K562 (cell line): Measurements from ENCODE around the gene MSANTD1.

Experiments used
- BACH1 ChIP-seq: fragments of 200-800 bp; sonication (Bioruptor generic); IDR thresholded peaks from 2 replicates; pipeline ENCODE4 v1.6.1; 2016; ENCODE audit warnings: missing genetic modification characterization, missing compliant biosample characterization
- E2F5 ChIP-seq: sonication (generic); formaldehyde crosslinking; IDR thresholded peaks from 2 replicates; pipeline ENCODE4 v1.8.0; 2022; ENCODE audit warnings: mild to moderate bottlenecking, missing genetic modification reagents
- FOXK2 ChIP-seq, 2 experiments: fragments of 450-650 bp; IDR thresholded peaks in 1 of 2; conservative IDR thresholded peaks in 1 of 2; 2 replicates each; pipeline ENCODE4 v1.6.1; 2016; ENCODE audit warnings: low read depth in 2 of 2, mild to moderate bottlenecking in 1 of 2
- GTF2A2 ChIP-seq: IDR thresholded peaks from 2 replicates; pipeline ENCODE4 v1.6.1; 2016; ENCODE audit warnings: mild to moderate bottlenecking, missing genetic modification characterization, missing compliant biosample characterization
- HNRNPUL1 ChIP-seq: fragments of 200-400 bp; formaldehyde crosslinking; IDR thresholded peaks from 2 replicates; pipeline ENCODE4 v1.6.1; 2017; ENCODE audit warnings: low read length
- KLF13 ChIP-seq: fragments of 450-650 bp; IDR thresholded peaks from 2 replicates; pipeline ENCODE4 v1.6.1; 2016; ENCODE audit warnings: missing genetic modification characterization, low read depth, mild to moderate bottlenecking, missing compliant biosample characterization, moderate library complexity, borderline replicate concordance
- MAX ChIP-seq: sonication (generic); formaldehyde crosslinking; IDR thresholded peaks from 2 replicates; pipeline ENCODE4 v1.9.0; 2022; ENCODE audit warnings: mild to moderate bottlenecking, missing genetic modification reagents
- POLR2A ChIP-seq: fragments of 450-650 bp; conservative IDR thresholded peaks from 2 replicates; pipeline ENCODE4 v1.6.1; 2016
- RAD51 ChIP-seq: fragments of 450-650 bp; IDR thresholded peaks from 2 replicates; pipeline ENCODE4 v1.7.1; 2016; ENCODE audit warnings: low read depth, mild to moderate bottlenecking, borderline replicate concordance
- RREB1 ChIP-seq: fragments of 250-450 bp; sonication (Bioruptor Pico); IDR thresholded peaks from 2 replicates; pipeline ENCODE4 v1.4.0; 2020
- SIRT6 ChIP-seq: IDR thresholded peaks from one replicate; pipeline ENCODE4 v1.6.1; 2012; ENCODE audit warnings: low read depth, mild to moderate bottlenecking, control low read depth, inconsistent platforms, low read length, moderate library complexity
- ZNF431 ChIP-seq: sonication (generic); formaldehyde crosslinking; IDR thresholded peaks from 2 replicates; pipeline ENCODE4 v1.8.0; 2022; ENCODE audit warnings: mild to moderate bottlenecking, missing genetic modification reagents
- ZNF561 ChIP-seq: fragments of 450-650 bp; formaldehyde crosslinking; conservative IDR thresholded peaks from 2 replicates; pipeline ENCODE4 v1.4.0; 2020; ENCODE audit warnings: mild to moderate bottlenecking, moderate library complexity

- TF ChIP-seq GTF2A2 (tag) (no peak), SIRT6 (no peak), POLR2A (no peak), ZNF431 (CRISPR knock-in tag) (no peak), ZNF561 (CRISPR knock-in tag) (no peak), RAD51 (no peak), FOXK2 (conservative IDR thresholded peaks at IDR 0.05 in 1 of 2, IDR thresholded peaks at IDR 0.05 in 1 of 2; ENCODE audit: low read depth in 2 of 2) (no peak), KLF13 (tag) (no peak), RREB1 (no peak), HNRNPUL1 (no peak), MAX (CRISPR knock-in tag) (no peak), E2F5 (CRISPR knock-in tag) (no peak), BACH1 (tag) (no peak)
These were observed 35.9 kb upstream of the MSANTD1 start for GRCh38 chr4:3213106-3213425.
